ENCODE data around the gene CACNA1B.
"Not testable (repeated sequence)": the region's sequence is repeated elsewhere in the genome, so short reads cannot be mapped to it uniquely, and the experiment has no call there.

Gene CACNA1B

GRCh38 chr9:138100711-138101350 lies 223.2 kb downstream of the CACNA1B start:
- no peaks in the 10 kb centered on the region for H3K36me3 ChIP-seq (ENCODE audit: control insufficient read depth, low read depth, low read length)
- H3K9ac ChIP-seq (ENCODE audit: low read length): no peak overlapping the region
- no peak overlapping the region for H3K27ac ChIP-seq (ENCODE audit: low read length)
- H3K27me3 ChIP-seq (ENCODE audit: control insufficient read depth, insufficient read depth, low read length): no peaks in the 10 kb centered on the region
- H3K4me1 ChIP-seq (ENCODE audit: control insufficient read depth, low read depth, low read length): no peaks in the 10 kb centered on the region
- no peaks in the 10 kb centered on the region for H3K9me3 ChIP-seq (ENCODE audit: control insufficient read depth, low read depth, low read length)
- H3K4me3 ChIP-seq (ENCODE audit: low read length): no peak overlapping the region

GRCh38 chr9:138101444-138102234 lies 224.1 kb downstream of the CACNA1B start:
- no peak overlapping the region for H3K9ac ChIP-seq (ENCODE audit: low read length)
- H3K9me3 ChIP-seq (ENCODE audit: control insufficient read depth, low read depth, low read length): no peaks in the 10 kb centered on the region
- no peaks in the 10 kb centered on the region for H3K27me3 ChIP-seq (ENCODE audit: control insufficient read depth, insufficient read depth, low read length)
- H3K4me3 ChIP-seq (ENCODE audit: low read length): no peak overlapping the region
- H3K27ac ChIP-seq (ENCODE audit: low read length): no peak overlapping the region
- no peaks in the 10 kb centered on the region for H3K4me1 ChIP-seq (ENCODE audit: control insufficient read depth, low read depth, low read length)
- H3K36me3 ChIP-seq (ENCODE audit: control insufficient read depth, low read depth, low read length): no peaks in the 10 kb centered on the region

- Histone ChIP-seq H3K4me3 (ENCODE audit: low read length) (no peak overlapping the region), H3K9ac (ENCODE audit: low read length) (no peak overlapping the region), H3K27me3 (ENCODE audit: control insufficient read depth, insufficient read depth, low read length) (no peaks in the 10 kb centered on the region), H3K4me1 (ENCODE audit: control insufficient read depth, low read depth, low read length) (no peaks in the 10 kb centered on the region), H3K9me3 (ENCODE audit: control insufficient read depth, low read depth, low read length) (no peaks in the 10 kb centered on the region), H3K36me3 (ENCODE audit: control insufficient read depth, low read depth, low read length) (no peaks in the 10 kb centered on the region), H3K27ac (ENCODE audit: low read length) (no peak overlapping the region)
Observed at GRCh38 chr9:138102246-138103051, 224.9 kb downstream of the CACNA1B start.

- Histone ChIP-seq H3K4me1 (ENCODE audit: control insufficient read depth, low read depth, low read length) (no peaks in the 10 kb centered on the region), H3K9me3 (ENCODE audit: control insufficient read depth, low read depth, low read length) (no peaks in the 10 kb centered on the region), H3K36me3 (ENCODE audit: control insufficient read depth, low read depth, low read length) (no peaks in the 10 kb centered on the region), H3K4me3 (ENCODE audit: low read length) (no peak overlapping the region), H3K27me3 (ENCODE audit: control insufficient read depth, insufficient read depth, low read length) (no peaks in the 10 kb centered on the region), H3K9ac (ENCODE audit: low read length) (no peak overlapping the region), H3K27ac (ENCODE audit: low read length) (no peak overlapping the region)
Observed at GRCh38 chr9:138103111-138103848, 225.7 kb downstream of the CACNA1B start.

- Histone ChIP-seq H3K27ac (ENCODE audit: low read length) (no peak overlapping the region), H3K9ac (ENCODE audit: low read length) (no peak overlapping the region), H3K27me3 (ENCODE audit: control insufficient read depth, insufficient read depth, low read length) (no peaks in the 10 kb centered on the region), H3K9me3 (ENCODE audit: control insufficient read depth, low read depth, low read length) (no peaks in the 10 kb centered on the region), H3K4me3 (ENCODE audit: low read length) (no peak overlapping the region), H3K4me1 (ENCODE audit: control insufficient read depth, low read depth, low read length) (no peaks in the 10 kb centered on the region), H3K36me3 (ENCODE audit: control insufficient read depth, low read depth, low read length) (no peaks in the 10 kb centered on the region)
Observed at GRCh38 chr9:138103849-138104206, 226.2 kb downstream of the CACNA1B start.

GRCh38 chr9:138104251-138105122 lies 226.9 kb downstream of the CACNA1B start:
- no peaks in the 10 kb centered on the region for H3K4me1 ChIP-seq (ENCODE audit: control insufficient read depth, low read depth, low read length)
- H3K4me3 ChIP-seq (ENCODE audit: low read length): no peak overlapping the region
- H3K27ac ChIP-seq (ENCODE audit: low read length): no peak overlapping the region
- H3K9me3 ChIP-seq (ENCODE audit: control insufficient read depth, low read depth, low read length): no peaks in the 10 kb centered on the region
- H3K36me3 ChIP-seq (ENCODE audit: control insufficient read depth, low read depth, low read length): no peaks in the 10 kb centered on the region
- H3K9ac ChIP-seq (ENCODE audit: low read length): no peak overlapping the region
- no peaks in the 10 kb centered on the region for H3K27me3 ChIP-seq (ENCODE audit: control insufficient read depth, insufficient read depth, low read length)

- H3K27ac ChIP-seq (ENCODE audit: low read length): no peak overlapping the region
- no peaks in the 10 kb centered on the region for H3K36me3 ChIP-seq (ENCODE audit: control insufficient read depth, low read depth, low read length)
- H3K9ac ChIP-seq (ENCODE audit: low read length): no peak overlapping the region
- no peak overlapping the region for H3K4me3 ChIP-seq (ENCODE audit: low read length)
- H3K9me3 ChIP-seq (ENCODE audit: control insufficient read depth, low read depth, low read length): peaks cover 3% of the 10 kb centered on the region
- no peaks in the 10 kb centered on the region for H3K4me1 ChIP-seq (ENCODE audit: control insufficient read depth, low read depth, low read length)
- no peaks in the 10 kb centered on the region for H3K27me3 ChIP-seq (ENCODE audit: control insufficient read depth, insufficient read depth, low read length)
Observed at GRCh38 chr9:138105123-138105415, 227.5 kb downstream of the CACNA1B start.

GRCh38 chr9:138105561-138106505 lies 228.3 kb downstream of the CACNA1B start:
- H3K27me3 ChIP-seq (ENCODE audit: control insufficient read depth, insufficient read depth, low read length): no peaks in the 10 kb centered on the region
- no peak overlapping the region for H3K27ac ChIP-seq (ENCODE audit: low read length)
- H3K9ac ChIP-seq (ENCODE audit: low read length): no peak overlapping the region
- no peak overlapping the region for H3K4me3 ChIP-seq (ENCODE audit: low read length)
- no peaks in the 10 kb centered on the region for H3K36me3 ChIP-seq (ENCODE audit: control insufficient read depth, low read depth, low read length)
- H3K4me1 ChIP-seq (ENCODE audit: control insufficient read depth, low read depth, low read length): no peaks in the 10 kb centered on the region
- peaks cover 7% of the 10 kb centered on the region for H3K9me3 ChIP-seq (ENCODE audit: control insufficient read depth, low read depth, low read length)

- not testable (repeated sequence) for H3K36me3 ChIP-seq (ENCODE audit: control insufficient read depth, low read depth, low read length); H3K4me1 ChIP-seq (ENCODE audit: control insufficient read depth, low read depth, low read length); H3K9ac ChIP-seq (ENCODE audit: low read length); H3K4me3 ChIP-seq (ENCODE audit: low read length); H3K27me3 ChIP-seq (ENCODE audit: control insufficient read depth, insufficient read depth, low read length); H3K27ac ChIP-seq (ENCODE audit: low read length)
- H3K9me3 ChIP-seq (ENCODE audit: control insufficient read depth, low read depth, low read length): peaks cover 12% of the 10 kb centered on the region
Observed at GRCh38 chr9:138107039-138107438, 229.5 kb downstream of the CACNA1B start.

- no peaks in the 10 kb centered on the region for H3K4me1 ChIP-seq (ENCODE audit: control insufficient read depth, low read depth, low read length)
- no peaks in the 10 kb centered on the region for H3K36me3 ChIP-seq (ENCODE audit: control insufficient read depth, low read depth, low read length)
- no peak overlapping the region for H3K4me3 ChIP-seq (ENCODE audit: low read length)
- peaks cover 35% of the 10 kb centered on the region for H3K9me3 ChIP-seq (ENCODE audit: control insufficient read depth, low read depth, low read length)
- no peaks in the 10 kb centered on the region for H3K27me3 ChIP-seq (ENCODE audit: control insufficient read depth, insufficient read depth, low read length)
- H3K27ac ChIP-seq (ENCODE audit: low read length): no peak overlapping the region
- H3K9ac ChIP-seq (ENCODE audit: low read length): no peak overlapping the region
Observed at GRCh38 chr9:138111607-138112006, 234.0 kb downstream of the CACNA1B start.
